ENCODE results near the gene CAPSL.

The CAPSL gene

GRCh38 chr5:35884191-35884769 lies 54.1 kb downstream of the CAPSL start:
- TF ChIP-seq, protein P1, sequence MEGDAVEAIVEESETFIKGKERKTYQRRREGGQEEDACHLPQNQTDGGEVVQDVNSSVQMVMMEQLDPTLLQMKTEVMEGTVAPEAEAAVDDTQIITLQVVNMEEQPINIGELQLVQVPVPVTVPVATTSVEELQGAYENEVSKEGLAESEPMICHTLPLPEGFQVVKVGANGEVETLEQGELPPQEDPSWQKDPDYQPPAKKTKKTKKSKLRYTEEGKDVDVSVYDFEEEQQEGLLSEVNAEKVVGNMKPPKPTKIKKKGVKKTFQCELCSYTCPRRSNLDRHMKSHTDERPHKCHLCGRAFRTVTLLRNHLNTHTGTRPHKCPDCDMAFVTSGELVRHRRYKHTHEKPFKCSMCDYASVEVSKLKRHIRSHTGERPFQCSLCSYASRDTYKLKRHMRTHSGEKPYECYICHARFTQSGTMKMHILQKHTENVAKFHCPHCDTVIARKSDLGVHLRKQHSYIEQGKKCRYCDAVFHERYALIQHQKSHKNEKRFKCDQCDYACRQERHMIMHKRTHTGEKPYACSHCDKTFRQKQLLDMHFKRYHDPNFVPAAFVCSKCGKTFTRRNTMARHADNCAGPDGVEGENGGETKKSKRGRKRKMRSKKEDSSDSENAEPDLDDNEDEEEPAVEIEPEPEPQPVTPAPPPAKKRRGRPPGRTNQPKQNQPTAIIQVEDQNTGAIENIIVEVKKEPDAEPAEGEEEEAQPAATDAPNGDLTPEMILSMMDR (IDR thresholded peaks at IDR 0.05; ENCODE audit: low read depth, low read length): no peak
- no peaks in the 10 kb centered on the region for H3K36me3 ChIP-seq
- H3K27me3 ChIP-seq (ENCODE audit: insufficient read depth, low read depth, severe bottlenecking): peaks cover 76% of the 10 kb centered on the region
- no peak overlapping the region for H3K27ac ChIP-seq
- no peak for DNase-seq
- H3K4me3 ChIP-seq (ENCODE audit: low read depth, low read length): no peak overlapping the region
- no peaks in the 10 kb centered on the region for H3K9me3 ChIP-seq (ENCODE audit: severe bottlenecking)

DNA sequence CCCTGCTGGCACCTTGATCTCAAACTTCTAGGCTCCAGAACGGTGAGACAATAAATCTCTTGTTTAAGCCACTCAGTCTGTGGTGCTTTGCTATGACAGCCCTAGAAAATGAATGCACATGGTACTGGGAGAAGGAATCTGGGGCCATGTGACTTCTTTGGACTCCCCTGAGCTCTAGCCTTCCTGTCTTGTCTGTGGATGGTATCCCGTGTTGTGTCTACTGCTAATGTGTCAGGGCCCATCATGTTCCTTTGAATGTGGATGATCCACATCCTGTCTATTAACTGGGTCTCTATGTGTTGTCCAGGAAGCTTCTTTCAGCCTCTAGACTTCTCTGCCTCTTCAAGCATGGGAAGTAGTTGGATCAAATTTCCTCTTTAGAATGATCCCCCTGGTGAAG lies 56.7 kb downstream of the CAPSL start:
- H3K27ac ChIP-seq: no peak overlapping the region
- H3K36me3 ChIP-seq: no peaks in the 10 kb centered on the region
- H3K27me3 ChIP-seq (ENCODE audit: insufficient read depth, low read depth, severe bottlenecking): peaks cover 78% of the 10 kb centered on the region
- H3K4me3 ChIP-seq (ENCODE audit: low read depth, low read length): no peak overlapping the region
- TF ChIP-seq, protein P1 (IDR thresholded peaks at IDR 0.05; ENCODE audit: low read depth, low read length): no peak
- no peak for DNase-seq
- no peaks in the 10 kb centered on the region for H3K9me3 ChIP-seq (ENCODE audit: severe bottlenecking)

DNA sequence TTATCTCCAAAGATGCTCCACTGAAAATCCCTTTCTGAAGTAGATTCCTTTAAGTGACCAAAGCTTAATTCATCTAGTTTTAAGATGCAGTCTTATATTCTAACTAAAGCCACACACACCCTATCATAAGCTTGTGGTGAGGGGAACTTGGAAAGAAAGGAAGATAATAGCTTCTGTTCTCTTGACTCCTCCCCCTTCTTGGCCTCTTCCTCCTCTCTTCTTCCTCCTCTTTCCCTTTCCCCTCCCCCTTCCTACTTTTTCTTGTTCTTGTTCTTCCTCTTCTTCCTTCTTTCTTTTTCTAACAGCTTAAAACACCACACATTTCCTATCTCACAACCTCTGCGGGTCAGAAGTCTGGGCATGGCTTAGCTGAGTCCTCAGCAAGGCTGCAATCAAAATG lies 58.3 kb downstream of the CAPSL start:
- Histone ChIP-seq H3K36me3 (no peaks in the 10 kb centered on the region), H3K27me3 (ENCODE audit: insufficient read depth, low read depth, severe bottlenecking) (peaks cover 83% of the 10 kb centered on the region), H3K4me3 (ENCODE audit: low read depth, low read length) (no peak overlapping the region), H3K9me3 (ENCODE audit: severe bottlenecking) (no peaks in the 10 kb centered on the region), H3K27ac (no peak overlapping the region)
- DNase-seq: no peak
- TF ChIP-seq, protein P1 (IDR thresholded peaks at IDR 0.05; ENCODE audit: low read depth, low read length): no peak

- no peaks in the 10 kb centered on the region for H3K36me3 ChIP-seq
- no peak overlapping the region for H3K27ac ChIP-seq
- H3K9me3 ChIP-seq (ENCODE audit: severe bottlenecking): no peaks in the 10 kb centered on the region
- TF ChIP-seq, protein P1 (IDR thresholded peaks at IDR 0.05; ENCODE audit: low read depth, low read length): no peak
- no peak for DNase-seq
- H3K27me3 ChIP-seq (ENCODE audit: insufficient read depth, low read depth, severe bottlenecking): peaks cover 83% of the 10 kb centered on the region
- no peak overlapping the region for H3K4me3 ChIP-seq (ENCODE audit: low read depth, low read length)
These were observed 58.8 kb downstream of the CAPSL start for GRCh38 chr5:35879649-35880048.

- Histone ChIP-seq H3K9me3 (ENCODE audit: severe bottlenecking) (no peaks in the 10 kb centered on the region), H3K4me3 (ENCODE audit: low read depth, low read length) (no peak overlapping the region), H3K27me3 (ENCODE audit: insufficient read depth, low read depth, severe bottlenecking) (peaks cover 83% of the 10 kb centered on the region), H3K27ac (no peak overlapping the region), H3K36me3 (no peaks in the 10 kb centered on the region)
- TF ChIP-seq, protein P1 (IDR thresholded peaks at IDR 0.05; ENCODE audit: low read depth, low read length): no peak
- no peak for DNase-seq
These were observed 59.3 kb downstream of the CAPSL start for GRCh38 chr5:35879096-35879495.

DNA sequence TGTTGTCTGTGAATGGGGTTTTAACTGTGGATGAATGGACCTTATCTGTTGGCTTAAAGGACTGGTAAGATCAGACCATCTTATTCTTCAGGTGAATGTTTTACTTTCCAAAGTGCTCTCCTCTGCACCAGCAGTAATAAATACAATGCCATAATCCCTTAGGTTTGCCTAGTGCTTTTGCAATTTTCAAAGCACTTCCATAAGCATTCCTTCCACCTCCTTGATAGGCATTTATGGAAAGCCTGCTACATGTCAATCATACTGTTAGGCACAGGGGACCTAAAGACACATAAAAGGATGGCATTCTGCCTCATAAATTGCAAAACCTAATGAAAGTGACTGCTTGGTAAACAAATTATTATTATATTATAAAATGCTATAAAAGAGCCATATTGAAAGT lies 60.3 kb downstream of the CAPSL start:
- Histone ChIP-seq H3K4me3 (ENCODE audit: low read depth, low read length) (no peak overlapping the region), H3K27ac (no peak overlapping the region), H3K36me3 (no peaks in the 10 kb centered on the region), H3K27me3 (ENCODE audit: insufficient read depth, low read depth, severe bottlenecking) (peaks cover 84% of the 10 kb centered on the region), H3K9me3 (ENCODE audit: severe bottlenecking) (no peaks in the 10 kb centered on the region)
- TF ChIP-seq, protein P1 (IDR thresholded peaks at IDR 0.05; ENCODE audit: low read depth, low read length): no peak
- no peak for DNase-seq
